CD4-positive, CD25-positive, alpha-beta regulatory T cell (primary cell): ENCODE results near the gene SKOR1. TPM values are rescaled to one million over a fixed set of nuclear protein-coding genes. Genes with fewer than 3 reads are reported as not detected.

Source experiments
- ATAC-seq, 2 donors: fragments of 150-1000 bp; cut with Tn5 transposase; one replicate each; pipeline ENCODE4 v1.10.0; 2021; ENCODE audit warnings: low read depth in 2 of 2, moderate number of reproducible peaks in 2 of 2, moderate library complexity in 1 of 2
- DNase-seq, 3 donors: peaks; one replicate each; pipeline versions ENCODE4 v3.0.0 to v3.0.0-alpha.2; 2012 to 2022; ENCODE audit warnings: mixed read lengths in 1 of 3
- H3K27ac ChIP-seq: one replicate; pipeline ENCODE4 v1.7.0; 2013; ENCODE audit warnings: mild to moderate bottlenecking, low read length; ENCODE audit not compliant: insufficient read depth, poor library complexity, severe bottlenecking
- H3K27me3 ChIP-seq: one replicate; pipeline ENCODE4 v1.7.0; 2013; ENCODE audit warnings: low read length; ENCODE audit not compliant: control insufficient read depth, insufficient read depth
- H3K36me3 ChIP-seq: one replicate; pipeline ENCODE4 v1.7.0; 2013; ENCODE audit warnings: mild to moderate bottlenecking, low read length, moderate library complexity; ENCODE audit not compliant: control insufficient read depth, insufficient read depth
- H3K4me1 ChIP-seq: 2 replicates; pipeline ENCODE4 v1.7.0; 2013; ENCODE audit warnings: mild to moderate bottlenecking, low read length; ENCODE audit not compliant: insufficient read depth, control insufficient read depth, poor library complexity, severe bottlenecking
- H3K4me3 ChIP-seq: one replicate; pipeline ENCODE4 v1.7.0; 2013; ENCODE audit warnings: low read depth, mild to moderate bottlenecking, low read length, moderate library complexity
- H3K9me3 ChIP-seq, 2 experiments: 1 replicate in 1 of 2; 2 replicates in 1 of 2; pipeline ENCODE4 v1.7.0; 2013; ENCODE audit warnings: low read length in 2 of 2, mild to moderate bottlenecking in 1 of 2, moderate library complexity in 1 of 2; ENCODE audit not compliant: control insufficient read depth in 2 of 2
- H3K27ac Mint-ChIP-seq, 3 donors: one replicate each; pipeline ENCODE4 v1.8.0; 2020 to 2022; ENCODE audit warnings: mild to moderate bottlenecking in 3 of 3, mixed read lengths in 3 of 3, moderate library complexity in 2 of 3
- H3K27me3 Mint-ChIP-seq: one replicate; pipeline ENCODE4 v1.8.0; 2022; ENCODE audit warnings: mild to moderate bottlenecking, mixed read lengths
- H3K36me3 Mint-ChIP-seq: one replicate; pipeline ENCODE4 v1.8.0; 2020; ENCODE audit warnings: mixed read lengths
- H3K4me1 Mint-ChIP-seq, 4 donors: one replicate each; pipeline ENCODE4 v1.8.0; 2020 to 2022; ENCODE audit warnings: mixed read lengths in 4 of 4, mild to moderate bottlenecking in 1 of 4
- H3K4me3 Mint-ChIP-seq, 4 donors: one replicate each; pipeline ENCODE4 v1.8.0; 2020 to 2022; ENCODE audit warnings: mild to moderate bottlenecking in 4 of 4, mixed read lengths in 4 of 4, moderate library complexity in 3 of 4
- H3K9me3 Mint-ChIP-seq, 7 donors: one replicate each; pipeline ENCODE4 v1.8.0; 2020 to 2022; ENCODE audit warnings: mixed read lengths in 7 of 7, mild to moderate bottlenecking in 3 of 7, moderate library complexity in 2 of 7
- polyA plus RNA-seq, 4 donors: library from polyadenylated mRNA; unstranded; fragments of 300-500 nt; fragmentation: Illumina TruSeq; gene quantifications; one replicate each; pipeline ENCODE4 v1.2.3, GENCODE V29; 2021
- total RNA-seq: library from RNA; stranded (reverse); gene quantifications from one replicate; pipeline ENCODE4 v1.2.3, GENCODE V29; 2022

SKOR1 gene
- total and polyA plus RNA-seq, 5 donors from 2014 or later = 2.5 TPM; not detected in 4

DNA sequence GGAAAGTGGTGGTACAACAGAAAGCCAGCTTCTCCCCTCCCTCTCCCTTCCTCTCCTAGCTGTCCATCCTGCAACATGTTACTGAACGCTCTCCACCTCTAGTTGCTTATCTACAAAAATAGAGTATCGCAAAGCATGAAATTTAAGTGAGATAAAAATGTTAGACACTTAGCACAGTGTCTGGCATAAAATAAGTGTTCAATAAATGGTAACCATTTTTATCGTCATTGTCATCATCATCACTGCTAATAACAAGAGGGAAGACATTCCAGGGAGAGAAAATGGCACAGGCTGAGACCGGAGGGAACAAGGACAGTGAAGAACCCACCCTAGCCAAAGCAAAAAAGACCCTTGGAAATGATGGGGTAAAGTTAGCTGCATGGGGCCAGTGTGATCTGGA lies 38.7 kb upstream of the SKOR1 start:
- ATAC-seq (no peak), DNase-seq (no peak)
- Mint-ChIP-seq H3K27ac (peak overlapping the region in 1 of 3 donors; percentile 80), H3K27me3 (no peaks in the 10 kb centered on the region), H3K4me1 (peaks cover 3 to 22% (median 13%) of the 10 kb centered on the region in 4 donors), H3K4me3 (no peak overlapping the region), H3K36me3 (peaks cover 43% of the 10 kb centered on the region), H3K9me3 (peaks cover 0 to 1% (median 0%) of the 10 kb centered on the region in 7 donors)
- H3K9me3 ChIP-seq = no peaks in the 10 kb centered on the region
- H3K27ac ChIP-seq = no peak overlapping the region
- peaks cover 3% of the 10 kb centered on the region for H3K4me1 ChIP-seq
- no peak overlapping the region for H3K4me3 ChIP-seq
- no peaks in the 10 kb centered on the region for H3K36me3 ChIP-seq
- H3K27me3 ChIP-seq = no peaks in the 10 kb centered on the region

DNA sequence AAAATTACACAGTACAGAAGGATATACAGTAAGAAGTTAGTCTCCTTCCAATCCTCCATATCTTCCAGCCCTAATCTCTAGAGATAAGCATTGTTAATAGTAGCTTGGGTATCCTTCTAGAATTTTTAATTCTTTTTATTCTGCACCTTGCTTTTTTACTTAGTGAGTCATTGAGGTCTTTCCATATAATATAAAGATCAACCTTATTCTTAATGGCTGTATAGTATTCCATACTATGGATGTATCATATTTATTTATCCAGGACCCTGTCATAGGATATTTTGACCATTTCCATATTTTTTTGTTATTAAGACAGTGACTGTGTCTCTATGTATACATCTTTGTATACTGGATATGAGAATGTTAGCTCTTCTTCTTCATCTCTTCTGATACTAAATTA lies 36.3 kb upstream of the SKOR1 start:
- H3K36me3 Mint-ChIP-seq = peaks cover 48% of the 10 kb centered on the region
- H3K4me1 Mint-ChIP-seq = peaks cover 3 to 12% (median 6%) of the 10 kb centered on the region in 4 donors
- H3K36me3 ChIP-seq = no peaks in the 10 kb centered on the region
- no peaks in the 10 kb centered on the region for H3K9me3 ChIP-seq
- peaks cover 3% of the 10 kb centered on the region for H3K4me1 ChIP-seq
- no peak overlapping the region for H3K27ac ChIP-seq
- no peaks in the 10 kb centered on the region for H3K27me3 Mint-ChIP-seq
- H3K4me3 Mint-ChIP-seq = no peak overlapping the region
- no peaks in the 10 kb centered on the region for H3K27me3 ChIP-seq
- H3K9me3 Mint-ChIP-seq = peaks cover 0 to 7% (median 0%) of the 10 kb centered on the region in 7 donors
- H3K4me3 ChIP-seq = no peak overlapping the region
- ATAC-seq = no peak
- no peak overlapping the region for H3K27ac Mint-ChIP-seq
- no peak for DNase-seq

DNA sequence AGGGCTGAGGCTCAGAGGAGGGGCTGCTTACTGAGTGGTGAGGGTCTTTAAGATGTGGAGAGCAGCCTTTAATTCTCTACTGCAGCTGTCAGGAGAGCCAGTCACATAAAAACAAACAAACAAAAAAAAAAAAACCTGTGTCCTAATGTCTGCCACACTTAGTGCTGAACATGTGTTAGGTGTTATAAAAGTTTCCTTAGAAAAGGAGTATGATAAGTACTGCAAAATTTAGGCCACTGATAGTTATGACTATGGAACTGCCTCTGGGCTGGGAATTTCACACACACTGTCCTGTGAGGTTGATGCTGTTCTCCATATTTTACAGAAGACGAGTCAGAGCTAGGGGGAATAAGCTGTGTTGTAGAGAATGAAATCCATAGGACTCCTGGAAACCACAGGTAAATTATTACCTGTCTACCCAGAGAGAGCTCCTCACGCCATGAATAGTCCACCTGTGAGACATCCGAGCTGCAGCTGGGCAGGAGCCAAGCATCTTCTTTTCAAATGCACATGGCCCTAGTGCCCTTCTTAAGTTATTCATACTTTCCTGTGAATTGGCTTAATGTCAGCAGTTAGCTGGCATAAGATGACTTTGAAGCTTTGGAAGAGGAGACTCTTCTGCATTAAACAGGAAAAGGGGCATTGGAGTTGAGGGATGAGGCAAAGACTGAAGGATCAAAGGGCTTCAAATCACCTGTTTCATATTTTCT lies 34.5 kb upstream of the SKOR1 start:
- H3K36me3 ChIP-seq = no peaks in the 10 kb centered on the region
- H3K4me3 ChIP-seq = no peak overlapping the region
- H3K27me3 Mint-ChIP-seq = no peaks in the 10 kb centered on the region
- H3K4me1 Mint-ChIP-seq = peaks cover 0 to 7% (median 0%) of the 10 kb centered on the region in 4 donors
- H3K4me3 Mint-ChIP-seq = no peak overlapping the region
- no peak for DNase-seq
- no peaks in the 10 kb centered on the region for H3K4me1 ChIP-seq
- no peak overlapping the region for H3K27ac Mint-ChIP-seq
- no peaks in the 10 kb centered on the region for H3K27me3 ChIP-seq
- no peak for ATAC-seq
- no peak overlapping the region for H3K27ac ChIP-seq
- H3K9me3 Mint-ChIP-seq = peaks cover 0 to 15% (median 3%) of the 10 kb centered on the region in 7 donors
- peaks cover 49% of the 10 kb centered on the region for H3K36me3 Mint-ChIP-seq
- H3K9me3 ChIP-seq = peaks cover 9% of the 10 kb centered on the region in 2 experiments

DNA sequence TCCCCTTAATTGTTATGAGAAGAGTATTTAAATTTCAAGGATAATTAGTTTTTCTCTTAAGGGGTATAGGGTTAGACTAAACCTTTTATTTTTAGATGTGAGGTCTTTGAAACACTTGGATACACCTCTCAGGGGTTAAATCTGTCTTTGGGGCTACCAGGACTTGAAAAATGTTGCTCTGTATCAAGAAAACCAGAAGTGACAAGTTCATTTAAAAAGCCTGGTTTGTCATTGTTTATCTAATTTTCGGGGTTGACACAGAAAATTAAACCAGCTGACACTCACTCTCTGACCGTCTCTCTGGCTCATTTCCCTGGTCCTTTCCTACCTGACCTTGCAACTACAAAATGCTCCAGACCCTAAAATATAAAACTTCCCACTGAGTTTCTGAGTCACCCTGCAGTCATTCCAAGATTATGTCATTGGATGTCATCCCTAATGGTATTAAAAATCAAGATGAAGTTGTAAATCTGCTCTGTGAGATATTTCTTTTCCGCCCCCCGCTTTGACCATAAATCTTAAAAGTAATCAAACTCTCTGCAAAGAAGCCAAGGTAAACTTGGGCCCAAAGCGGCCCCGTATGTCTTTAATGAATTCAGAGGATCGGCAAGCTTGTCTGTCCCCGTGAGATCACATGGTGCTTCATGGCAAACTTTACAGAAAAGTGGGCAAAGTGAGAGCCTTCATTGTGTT lies 32.9 kb upstream of the SKOR1 start:
- H3K36me3 Mint-ChIP-seq = peaks cover 49% of the 10 kb centered on the region

DNA sequence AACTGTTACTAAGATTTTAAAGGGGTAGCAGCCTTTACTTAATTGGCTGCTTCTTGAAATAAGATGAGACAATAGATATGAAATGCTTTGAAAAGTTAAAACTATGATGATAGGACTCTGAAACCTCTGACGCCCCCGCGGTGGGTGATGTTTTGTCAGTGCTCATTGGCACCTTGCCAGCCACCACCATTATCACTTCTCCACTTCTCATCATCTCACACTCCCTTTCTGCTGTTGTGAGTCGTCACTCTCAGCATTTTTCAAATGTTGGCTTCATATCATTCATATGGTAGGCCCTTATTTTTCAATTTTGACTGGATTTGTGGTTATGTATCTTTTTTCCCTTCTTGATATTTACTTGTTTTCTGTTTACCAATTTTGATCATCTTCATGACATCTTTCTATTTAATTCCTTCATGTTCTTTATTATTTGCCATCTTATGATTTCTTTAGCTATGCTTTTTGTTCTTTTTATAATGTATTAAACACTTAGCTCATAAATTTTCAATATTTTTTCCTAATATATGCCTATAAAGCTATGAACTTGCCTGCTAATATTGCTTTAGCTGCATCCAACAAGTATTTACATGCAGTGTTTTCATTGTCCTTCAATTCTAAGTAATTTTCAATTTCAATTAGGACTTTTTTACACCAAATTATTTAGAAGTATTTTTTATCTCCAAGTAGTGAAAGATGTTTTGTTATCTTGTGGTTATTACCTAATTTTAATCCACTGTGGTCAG lies 30.3 kb upstream of the SKOR1 start:
- H3K9me3 Mint-ChIP-seq = peaks cover 0 to 15% (median 3%) of the 10 kb centered on the region in 7 donors
- H3K27me3 Mint-ChIP-seq = no peaks in the 10 kb centered on the region
- H3K4me3 Mint-ChIP-seq = no peak overlapping the region
- Histone ChIP-seq H3K4me1 (no peaks in the 10 kb centered on the region), H3K4me3 (no peak overlapping the region), H3K27ac (no peak overlapping the region), H3K36me3 (no peaks in the 10 kb centered on the region), H3K27me3 (no peaks in the 10 kb centered on the region), H3K9me3 (peaks cover 9% of the 10 kb centered on the region in 2 experiments)
- DNase-seq = no peak
- H3K27ac Mint-ChIP-seq = no peak overlapping the region
- H3K4me1 Mint-ChIP-seq = peaks cover 0 to 4% (median under 1%) of the 10 kb centered on the region in 4 donors
- ATAC-seq = no peak
- peaks cover 42% of the 10 kb centered on the region for H3K36me3 Mint-ChIP-seq

More for the DNA sequence above, 32.9 kb upstream of the SKOR1 start:
- Mint-ChIP-seq H3K27me3 (no peaks in the 10 kb centered on the region), H3K9me3 (peaks cover 0 to 15% (median 4%) of the 10 kb centered on the region in 7 donors), H3K4me1 (peaks cover 0 to 5% (median under 1%) of the 10 kb centered on the region in 4 donors), H3K4me3 (no peak overlapping the region), H3K27ac (no peak overlapping the region)
- Histone ChIP-seq H3K9me3 (peaks cover 9% of the 10 kb centered on the region in 2 experiments), H3K4me3 (no peak overlapping the region), H3K36me3 (no peaks in the 10 kb centered on the region), H3K27me3 (no peaks in the 10 kb centered on the region), H3K27ac (no peak overlapping the region), H3K4me1 (no peaks in the 10 kb centered on the region)
- DNase-seq = no peak
- no peak for ATAC-seq

DNA sequence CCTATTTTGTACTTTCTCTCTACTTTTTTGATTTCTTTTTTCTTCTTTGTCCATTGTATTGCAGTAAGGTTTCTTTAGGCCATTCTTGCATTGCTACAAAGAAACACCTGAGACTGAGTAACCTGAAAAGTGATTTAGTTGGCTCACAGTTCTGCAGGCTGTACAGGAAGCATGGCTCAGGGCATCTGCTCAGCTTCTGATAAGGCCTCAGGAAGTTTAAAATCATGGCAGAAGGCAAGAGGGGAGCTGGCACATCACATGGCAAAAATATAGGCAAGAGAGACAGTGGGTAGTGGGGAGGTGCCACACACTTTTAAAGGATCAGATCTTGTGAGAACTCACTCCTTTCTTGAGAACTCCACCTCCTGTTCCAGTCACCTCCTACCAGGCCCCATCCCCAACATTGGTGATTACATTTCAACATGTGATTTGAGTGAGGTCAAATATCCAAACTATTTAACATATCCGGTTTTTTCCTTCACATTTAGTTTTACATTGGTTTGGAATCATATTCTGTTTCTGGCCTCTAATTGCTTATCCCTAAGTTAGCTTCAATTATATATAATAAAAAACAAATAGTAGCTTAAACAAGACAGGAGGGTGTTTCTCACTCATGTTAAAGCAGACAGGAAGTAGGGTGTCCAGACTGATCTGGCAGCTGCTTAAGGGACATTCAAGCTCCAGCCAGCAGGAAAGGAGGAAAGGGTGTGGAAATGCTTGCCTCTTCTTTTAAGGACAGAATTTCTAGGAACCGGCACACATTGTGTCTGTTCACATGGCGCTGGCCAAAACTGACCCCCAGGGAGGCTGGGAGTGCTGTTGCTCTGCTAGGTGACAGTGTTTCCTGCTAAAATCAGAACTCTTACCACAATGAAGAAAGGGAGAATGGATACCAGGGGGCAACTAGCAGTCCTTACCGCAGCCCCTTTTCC lies 28.8 kb upstream of the SKOR1 start:
- no peaks in the 10 kb centered on the region for H3K36me3 ChIP-seq
- no peak for ATAC-seq
- H3K4me3 Mint-ChIP-seq = no peak overlapping the region
- no peaks in the 10 kb centered on the region for H3K27me3 ChIP-seq
- no peak overlapping the region for H3K27ac ChIP-seq
- DNase-seq = no peak
- H3K36me3 Mint-ChIP-seq = peaks cover 38% of the 10 kb centered on the region
- H3K27me3 Mint-ChIP-seq = no peaks in the 10 kb centered on the region
- H3K9me3 ChIP-seq = peaks cover 9% of the 10 kb centered on the region in 2 experiments
- peaks cover 0 to 15% (median 3%) of the 10 kb centered on the region in 7 donors for H3K9me3 Mint-ChIP-seq
- H3K4me1 Mint-ChIP-seq = peaks cover 0 to 4% (median under 1%) of the 10 kb centered on the region in 4 donors
- peak overlapping the region in 1 of 3 donors; percentile 66 for H3K27ac Mint-ChIP-seq
- no peak overlapping the region for H3K4me3 ChIP-seq
- no peaks in the 10 kb centered on the region for H3K4me1 ChIP-seq

DNA sequence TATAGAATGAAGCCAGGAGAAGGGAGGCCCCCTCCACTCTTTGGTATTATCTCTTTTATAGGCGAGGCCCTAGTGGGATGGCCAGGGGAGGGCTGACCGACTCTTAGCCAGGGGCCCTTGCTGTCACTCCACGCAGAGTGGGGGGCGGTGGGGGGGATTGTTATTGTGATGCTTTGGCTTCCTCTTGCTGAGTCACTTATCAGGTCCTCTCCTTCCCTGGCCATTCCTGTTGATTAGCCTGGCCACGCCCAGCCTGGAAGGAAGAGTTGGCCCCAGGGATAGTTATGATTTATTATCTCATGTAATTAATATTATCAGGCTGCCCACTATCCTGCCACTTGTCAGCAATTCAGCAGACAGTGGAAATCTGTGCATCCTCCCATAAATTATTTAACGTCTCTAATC lies 25.5 kb upstream of the SKOR1 start:
- H3K9me3 Mint-ChIP-seq = peaks cover 0 to 9% (median 3%) of the 10 kb centered on the region in 7 donors
- peaks cover 0 to 3% (median under 1%) of the 10 kb centered on the region in 4 donors for H3K4me1 Mint-ChIP-seq
- H3K27ac Mint-ChIP-seq = no peak overlapping the region
- no peaks in the 10 kb centered on the region for H3K27me3 Mint-ChIP-seq
- no peak for ATAC-seq
- Histone ChIP-seq H3K27ac (no peak overlapping the region), H3K4me1 (no peaks in the 10 kb centered on the region), H3K9me3 (peaks cover 5 to 8% of the 10 kb centered on the region in 2 experiments), H3K36me3 (no peaks in the 10 kb centered on the region), H3K4me3 (no peak overlapping the region), H3K27me3 (no peaks in the 10 kb centered on the region)
- no peak overlapping the region for H3K4me3 Mint-ChIP-seq
- H3K36me3 Mint-ChIP-seq = peaks cover 23% of the 10 kb centered on the region
- no peak for DNase-seq
